Thyroid gland (tissue), 4 donors: ENCODE measurements around the gene ANKRD2.

Source experiments
- POLR2A ChIP-seq, 2 donors: fragments of 450-650 bp; IDR thresholded peaks; one replicate each; pipeline ENCODE4 v1.6.1; 2017; ENCODE audit warnings: antibody characterized with exemption in 2 of 2, mild to moderate bottlenecking in 2 of 2, moderate library complexity in 1 of 2
- TF ChIP-seq, protein P1 (sequence below), 6 experiments: fragments of 200-600 bp in 3 of 6; fragments of 450-650 bp in 3 of 6; sonication (generic) in 3 of 6; IDR thresholded peaks; one replicate each; pipeline ENCODE4 v1.5.1; 2016 to 2019; ENCODE audit warnings: antibody characterized with exemption in 6 of 6, mild to moderate bottlenecking in 2 of 6, inconsistent platforms in 1 of 6, moderate library complexity in 1 of 6

DNA sequence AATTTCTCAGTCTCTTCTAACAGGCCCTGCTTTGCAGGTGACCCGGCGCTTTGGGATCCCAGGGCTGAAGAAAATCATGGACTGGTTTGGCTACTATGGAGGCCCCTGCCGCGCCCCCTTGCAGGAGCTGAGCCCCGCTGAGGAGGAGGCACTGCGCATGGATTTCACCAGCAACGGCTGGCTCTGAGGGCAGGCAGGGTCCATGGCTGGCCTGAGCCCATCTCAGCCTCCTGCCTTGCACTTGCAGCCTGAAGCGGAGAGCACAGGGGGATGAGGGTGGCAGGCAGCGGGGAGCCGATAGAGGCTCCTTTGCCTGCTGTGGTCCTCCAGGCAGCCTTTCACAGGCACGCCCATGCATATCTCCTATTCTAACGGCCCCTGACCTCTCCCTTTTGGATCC, 38.9 kb downstream of the ANKRD2 start:
- TF ChIP-seq, protein P1, sequence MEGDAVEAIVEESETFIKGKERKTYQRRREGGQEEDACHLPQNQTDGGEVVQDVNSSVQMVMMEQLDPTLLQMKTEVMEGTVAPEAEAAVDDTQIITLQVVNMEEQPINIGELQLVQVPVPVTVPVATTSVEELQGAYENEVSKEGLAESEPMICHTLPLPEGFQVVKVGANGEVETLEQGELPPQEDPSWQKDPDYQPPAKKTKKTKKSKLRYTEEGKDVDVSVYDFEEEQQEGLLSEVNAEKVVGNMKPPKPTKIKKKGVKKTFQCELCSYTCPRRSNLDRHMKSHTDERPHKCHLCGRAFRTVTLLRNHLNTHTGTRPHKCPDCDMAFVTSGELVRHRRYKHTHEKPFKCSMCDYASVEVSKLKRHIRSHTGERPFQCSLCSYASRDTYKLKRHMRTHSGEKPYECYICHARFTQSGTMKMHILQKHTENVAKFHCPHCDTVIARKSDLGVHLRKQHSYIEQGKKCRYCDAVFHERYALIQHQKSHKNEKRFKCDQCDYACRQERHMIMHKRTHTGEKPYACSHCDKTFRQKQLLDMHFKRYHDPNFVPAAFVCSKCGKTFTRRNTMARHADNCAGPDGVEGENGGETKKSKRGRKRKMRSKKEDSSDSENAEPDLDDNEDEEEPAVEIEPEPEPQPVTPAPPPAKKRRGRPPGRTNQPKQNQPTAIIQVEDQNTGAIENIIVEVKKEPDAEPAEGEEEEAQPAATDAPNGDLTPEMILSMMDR (IDR thresholded peaks at IDR 0.05), result no peak
- no peak for TF ChIP-seq POLR2A (IDR thresholded peaks at IDR 0.05)
